CD14-positive monocyte (primary cell): ENCODE data around the gene ITM2B. TPM values are rescaled to one million over a fixed set of nuclear protein-coding genes. Genes with fewer than 3 reads are reported as not detected.

Source experiments
- DNase-seq, 3 donors: peaks; one replicate each; pipeline ENCODE4 v3.0.0-alpha.2; 2011 to 2022
- H2AFZ ChIP-seq: 2 replicates; pipeline ENCODE4 v1.6.0; 2012; ENCODE audit warnings: mild to moderate bottlenecking, low read depth, low read length, inconsistent platforms; ENCODE audit not compliant: insufficient read depth, poor library complexity, severe bottlenecking
- H3K27ac ChIP-seq, 2 donors: 1 replicate in 1 of 2; 2 replicates in 1 of 2; pipeline ENCODE4 v1.5.1; 2012 to 2013; ENCODE audit warnings: low read length in 2 of 2, control low read depth in 1 of 2, inconsistent platforms in 1 of 2, low read depth in 1 of 2, mild to moderate bottlenecking in 1 of 2
- H3K27me3 ChIP-seq, 2 donors: one replicate each; pipeline versions ENCODE4 v1.6.0 to v1.6.1; 2011 to 2013; ENCODE audit warnings: low read length in 2 of 2; ENCODE audit not compliant: control insufficient read depth in 2 of 2, insufficient read depth in 2 of 2
- H3K36me3 ChIP-seq, 2 donors: replicated peaks in 1 of 2; 1 replicate in 1 of 2; 2 replicates in 1 of 2; pipeline versions ENCODE4 v1.5.1 to v1.6.1; 2012 to 2013; ENCODE audit warnings: low read length in 2 of 2, control low read depth in 1 of 2, inconsistent platforms in 1 of 2, mild to moderate bottlenecking in 1 of 2; ENCODE audit not compliant: insufficient read depth in 2 of 2, control insufficient read depth in 1 of 2
- H3K4me1 ChIP-seq, 2 donors: 1 replicate in 1 of 2; 2 replicates in 1 of 2; pipeline versions ENCODE4 v1.5.1 to v1.6.1; 2012 to 2013; ENCODE audit warnings: low read length in 2 of 2, control low read depth in 1 of 2, inconsistent platforms in 1 of 2, mild to moderate bottlenecking in 1 of 2, moderate library complexity in 1 of 2; ENCODE audit not compliant: insufficient read depth in 2 of 2, control insufficient read depth in 1 of 2
- H3K4me2 ChIP-seq: replicated peaks from 2 replicates; pipeline ENCODE3; 2012; ENCODE audit warnings: low read length, moderate library complexity, mild to moderate bottlenecking; ENCODE audit not compliant: poor library complexity, severe bottlenecking; ENCODE audit errors: extremely low read depth
- H3K4me3 ChIP-seq, 3 experiments: fragments of 200-600 bp in 1 of 3; sonication (generic) in 1 of 3; replicated peaks in 1 of 3; 1 replicate in 2 of 3; 2 replicates in 1 of 3; pipeline ENCODE4 v1.5.1; 2011 to 2013; ENCODE audit warnings: low read length in 3 of 3, mild to moderate bottlenecking in 3 of 3, control low read depth in 2 of 3, low read depth in 2 of 3, inconsistent platforms in 1 of 3, moderate library complexity in 1 of 3
- H3K79me2 ChIP-seq: 2 replicates; pipeline ENCODE4 v1.6.0; 2012; ENCODE audit warnings: mild to moderate bottlenecking, control low read depth, inconsistent platforms, low read length, moderate library complexity; ENCODE audit not compliant: insufficient read depth
- H3K9ac ChIP-seq: 2 replicates; pipeline ENCODE4 v1.6.0; 2017; ENCODE audit warnings: low read length, mild to moderate bottlenecking; ENCODE audit not compliant: insufficient read depth, poor library complexity, severe bottlenecking
- H3K9me3 ChIP-seq, 2 donors: replicated peaks in 1 of 2; 1 replicate in 1 of 2; 2 replicates in 1 of 2; pipeline versions ENCODE4 v1.5.1 to v1.6.1; 2012 to 2013; ENCODE audit warnings: low read length in 2 of 2, control low read depth in 1 of 2; ENCODE audit not compliant: control insufficient read depth in 1 of 2, insufficient read depth in 1 of 2
- H4K20me1 ChIP-seq: 2 replicates; pipeline ENCODE4 v1.6.0; 2012; ENCODE audit warnings: mild to moderate bottlenecking, low read length, control low read depth, moderate library complexity; ENCODE audit not compliant: insufficient read depth
- H3K27ac Mint-ChIP-seq, 7 donors: one replicate each; pipeline ENCODE4 v1.8.0; 2020; ENCODE audit warnings: mild to moderate bottlenecking in 7 of 7, mixed read lengths in 7 of 7, moderate library complexity in 6 of 7, inconsistent platforms in 2 of 7
- H3K27me3 Mint-ChIP-seq, 3 donors: one replicate each; pipeline ENCODE4 v1.8.0; 2021 to 2022; ENCODE audit warnings: low read depth in 3 of 3, mild to moderate bottlenecking in 3 of 3, mixed read lengths in 3 of 3, moderate library complexity in 3 of 3, inconsistent platforms in 1 of 3
- H3K36me3 Mint-ChIP-seq, 2 donors: one replicate each; pipeline ENCODE4 v1.8.0; 2020; ENCODE audit warnings: mixed read lengths in 2 of 2, inconsistent platforms in 1 of 2, mild to moderate bottlenecking in 1 of 2
- H3K4me1 Mint-ChIP-seq: one replicate; pipeline ENCODE4 v1.8.0; 2020; ENCODE audit warnings: mild to moderate bottlenecking, mixed read lengths
- H3K4me3 Mint-ChIP-seq, 2 donors: one replicate each; pipeline ENCODE4 v1.8.0; 2020; ENCODE audit warnings: mild to moderate bottlenecking in 2 of 2, mixed read lengths in 2 of 2, moderate library complexity in 1 of 2
- H3K9me3 Mint-ChIP-seq, 7 donors: one replicate each; pipeline ENCODE4 v1.8.0; 2020 to 2022; ENCODE audit warnings: mixed read lengths in 7 of 7, mild to moderate bottlenecking in 6 of 7, moderate library complexity in 6 of 7, inconsistent platforms in 2 of 7
- CTCF ChIP-seq: fragments of 200-600 bp; IDR thresholded peaks from one replicate; pipeline ENCODE4 v1.8.0; 2022; ENCODE audit warnings: antibody characterized with exemption, mild to moderate bottlenecking
- WGBS: methylation state at CpG from one replicate; pipeline ENCODE4 v1.1.5; 2013; ENCODE audit warnings: missing lambda C conversion rate; ENCODE audit not compliant: insufficient coverage; 5-methylcytosine and 5-hydroxymethylcytosine counted together
- intact Hi-C, 2 donors: fragments of 100-400 bp; cut with micrococcal nuclease; formaldehyde crosslinking; loops; one replicate each; pipeline versions ENCODE4 v1.15.0 to v1.15.1; 2023
- polyA plus RNA-seq, 3 donors: library from polyadenylated mRNA; depleted of rRNA in 1 of 3; unstranded in 2 of 3; stranded (reverse) in 1 of 3; fragments of 300-500 nt in 2 of 3; fragments of >200 nt in 1 of 3; fragmentation: Illumina TruSeq in 2 of 3; gene quantifications; 1 replicate in 2 of 3; 2 replicates in 1 of 3; pipeline ENCODE4 v1.2.3, GENCODE V29; 2012 to 2021

Gene ITM2B
- polyA plus RNA-seq, 3 donors: 702 to 1,657 (median 1,502) TPM

GRCh38 chr13:48258430-48258829 is 25.4 kb downstream of the ITM2B start:
- Histone ChIP-seq H3K4me1 (peaks cover 8 to 15% of the 10 kb centered on the region in 2 donors), H3K9me3 (no peaks in the 10 kb centered on the region), H3K4me2 (no peak overlapping the region), H2AFZ (no peak overlapping the region), H3K27ac (no peak overlapping the region), H3K36me3 (peaks cover 98 to 100% of the 10 kb centered on the region in 2 donors), H4K20me1 (peaks cover 100% of the 10 kb centered on the region), H3K27me3 (no peaks in the 10 kb centered on the region), H3K4me3 (no peak overlapping the region), H3K79me2 (peaks cover 25% of the 10 kb centered on the region), H3K9ac (no peak overlapping the region)
- intact Hi-C loops: no loop called here
- no CpG with 5 or more reads among the region's 3 CpGs for WGBS
- Mint-ChIP-seq H3K4me1 (peaks cover 10% of the 10 kb centered on the region), H3K36me3 (peaks cover 84 to 91% of the 10 kb centered on the region in 2 donors), H3K9me3 (no peaks in the 10 kb centered on the region), H3K27ac (peak overlapping the region in 1 of 7 donors; percentile 58), H3K27me3 (peaks cover 0 to 2% (median 0%) of the 10 kb centered on the region in 3 donors), H3K4me3 (no peak overlapping the region)
- DNase-seq: no peak
- no peak for TF ChIP-seq CTCF

GRCh38 chr13:48260970-48261369 is 28.0 kb downstream of the ITM2B start:
- Histone ChIP-seq H3K9me3 (no peaks in the 10 kb centered on the region), H3K4me2 (no peak overlapping the region), H3K4me3 (no peak overlapping the region), H3K27me3 (no peaks in the 10 kb centered on the region), H3K36me3 (peaks cover 86 to 100% of the 10 kb centered on the region in 2 donors), H3K27ac (no peak overlapping the region), H3K4me1 (peaks cover 17 to 33% of the 10 kb centered on the region in 2 donors), H4K20me1 (peaks cover 100% of the 10 kb centered on the region), H3K79me2 (peaks cover 12% of the 10 kb centered on the region), H2AFZ (no peak overlapping the region), H3K9ac (no peak overlapping the region)
- TF ChIP-seq CTCF: no peak
- DNase-seq: no peak
- Mint-ChIP-seq H3K36me3 (peaks cover 78 to 86% of the 10 kb centered on the region in 2 donors), H3K4me3 (no peak overlapping the region), H3K4me1 (peaks cover 28% of the 10 kb centered on the region), H3K9me3 (no peaks in the 10 kb centered on the region), H3K27me3 (peaks cover 0 to 2% (median 0%) of the 10 kb centered on the region in 3 donors), H3K27ac (no peak overlapping the region)
- no CpG with 5 or more reads among the region's 4 CpGs for WGBS
- intact Hi-C loops: no loop called here
